OCI-LY1 (cell line): ENCODE measurements around the gene PPP1R3C.

Experiments
- H2AFZ ChIP-seq: fragments of 200-600 bp; sonication (generic), shearing (Covaris generic); 2 replicates; pipeline ENCODE4 v1.6.0; 2014; ENCODE audit warnings: antibody characterized with exemption, mild to moderate bottlenecking, low read length
- H3F3A ChIP-seq: fragments of 200-600 bp; sonication (generic), shearing (Covaris generic); 2 replicates; pipeline ENCODE4 v1.6.0; 2014; ENCODE audit warnings: mild to moderate bottlenecking, antibody characterized with exemption, low read length, moderate library complexity; ENCODE audit not compliant: insufficient read depth
- H3K27ac ChIP-seq: fragments of 200-600 bp; sonication (generic); 2 replicates; pipeline ENCODE4 v1.5.1; 2014; ENCODE audit warnings: low read length, mixed run types, mild to moderate bottlenecking, low read depth; ENCODE audit not compliant: poor library complexity, severe bottlenecking
- H3K27me3 ChIP-seq: fragments of 200-600 bp; sonication (generic); 2 replicates; pipeline ENCODE4 v1.6.0; 2014; ENCODE audit warnings: antibody characterized with exemption, mild to moderate bottlenecking, low read length, moderate library complexity; ENCODE audit not compliant: insufficient read depth
- H3K36me3 ChIP-seq: fragments of 200-600 bp; sonication (generic); 2 replicates; pipeline ENCODE4 v1.6.1; 2014; ENCODE audit warnings: mild to moderate bottlenecking, antibody characterized with exemption, low read length, moderate library complexity, mixed read lengths; ENCODE audit not compliant: insufficient read depth
- H3K4me1 ChIP-seq: fragments of 200-600 bp; sonication (generic); 2 replicates; pipeline ENCODE4 v1.5.1; 2014; ENCODE audit warnings: mild to moderate bottlenecking, low read length, moderate library complexity; ENCODE audit not compliant: insufficient read depth, severe bottlenecking
- H3K4me2 ChIP-seq: fragments of 200-600 bp; sonication (generic), shearing (Covaris generic); 2 replicates; pipeline ENCODE4 v1.6.1; 2014; ENCODE audit warnings: low read length
- H3K4me3 ChIP-seq: fragments of 200-600 bp; sonication (generic); 2 replicates; pipeline ENCODE4 v1.5.1; 2014; ENCODE audit warnings: low read length, low read depth, mild to moderate bottlenecking, mixed read lengths; ENCODE audit not compliant: poor library complexity, severe bottlenecking
- H3K79me2 ChIP-seq: fragments of 200-600 bp; shearing (Covaris generic); 2 replicates; pipeline ENCODE4 v1.6.1; 2016; ENCODE audit warnings: mixed run types, low read length, mixed read lengths; ENCODE audit not compliant: insufficient read depth
- H3K9ac ChIP-seq: fragments of 200-600 bp; sonication (generic), shearing (Covaris generic); 2 replicates; pipeline ENCODE4 v1.6.1; 2014; ENCODE audit warnings: mild to moderate bottlenecking, low read length, mixed read lengths
- H3K9me2 ChIP-seq: fragments of 200-600 bp; sonication (generic), shearing (Covaris generic); 2 replicates; pipeline ENCODE4 v1.6.1; 2014; ENCODE audit warnings: low read depth, mild to moderate bottlenecking, low read length, mixed read lengths
- H3K9me3 ChIP-seq: fragments of 200-600 bp; shearing (Covaris generic); 2 replicates; pipeline ENCODE4 v1.6.1; 2014; ENCODE audit warnings: low read length, mixed read lengths
- H4K20me1 ChIP-seq: fragments of 200-600 bp; sonication (generic), shearing (Covaris generic); 2 replicates; pipeline ENCODE4 v1.6.0; 2016; ENCODE audit warnings: mild to moderate bottlenecking, low read length; ENCODE audit not compliant: insufficient read depth
- CTCF ChIP-seq: fragments of 200-600 bp; sonication (generic), shearing (Covaris generic); IDR thresholded peaks from 2 replicates; pipeline ENCODE4 v1.5.1; 2017; ENCODE audit warnings: mild to moderate bottlenecking, antibody characterized with exemption, low read length, moderate library complexity, mixed read lengths
- EZH2 ChIP-seq: fragments of 200-600 bp; sonication (generic), shearing (Covaris generic); IDR thresholded peaks from 2 replicates; pipeline ENCODE4 v1.8.0; 2017; ENCODE audit warnings: borderline replicate concordance, mixed run types, mild to moderate bottlenecking, antibody characterized with exemption, low read length, moderate library complexity, mixed read lengths

Gene PPP1R3C

GRCh38 chr10:91598211-91598977 lies 34.5 kb downstream of the PPP1R3C start:
- Histone ChIP-seq H3K4me3 (no peak overlapping the region), H3K27me3 (no peaks in the 10 kb centered on the region), H3K79me2 (no peaks in the 10 kb centered on the region), H3K9ac (no peak overlapping the region), H3K9me2 (no peaks in the 10 kb centered on the region), H3F3A (no peaks in the 10 kb centered on the region), H3K36me3 (no peaks in the 10 kb centered on the region), H3K4me2 (no peak overlapping the region), H4K20me1 (no peaks in the 10 kb centered on the region), H3K9me3 (no peaks in the 10 kb centered on the region), H3K4me1 (no peaks in the 10 kb centered on the region), H3K27ac (no peak overlapping the region), H2AFZ (no peak overlapping the region)
- no peak for TF ChIP-seq CTCF
- no peak for TF ChIP-seq EZH2

- H3K27ac ChIP-seq, result no peak overlapping the region
- no peaks in the 10 kb centered on the region for H3F3A ChIP-seq
- no peaks in the 10 kb centered on the region for H3K4me1 ChIP-seq
- H3K27me3 ChIP-seq, result no peaks in the 10 kb centered on the region
- H3K9me3 ChIP-seq, result no peaks in the 10 kb centered on the region
- no peaks in the 10 kb centered on the region for H3K36me3 ChIP-seq
- TF ChIP-seq EZH2, result no peak
- no peak for TF ChIP-seq CTCF
- no peak overlapping the region for H2AFZ ChIP-seq
- no peak overlapping the region for H3K9ac ChIP-seq
- no peaks in the 10 kb centered on the region for H3K79me2 ChIP-seq
- H3K4me2 ChIP-seq, result no peak overlapping the region
- H3K9me2 ChIP-seq, result no peaks in the 10 kb centered on the region
- no peak overlapping the region for H3K4me3 ChIP-seq
- H4K20me1 ChIP-seq, result no peaks in the 10 kb centered on the region
Observed at GRCh38 chr10:91597197-91597881, 35.5 kb downstream of the PPP1R3C start.

GRCh38 chr10:91596825-91597196 lies 36.1 kb downstream of the PPP1R3C start:
- Histone ChIP-seq H2AFZ (no peak overlapping the region), H3K27ac (no peak overlapping the region)
- TF ChIP-seq EZH2 (no peak), CTCF (no peak)

More at GRCh38 chr10:91596825-91597196, 36.1 kb downstream of the PPP1R3C start:
- Histone ChIP-seq H3K4me1 (no peaks in the 10 kb centered on the region), H3K9me3 (no peaks in the 10 kb centered on the region), H4K20me1 (no peaks in the 10 kb centered on the region), H3K9ac (no peak overlapping the region), H3K36me3 (no peaks in the 10 kb centered on the region), H3K4me3 (no peak overlapping the region), H3K4me2 (no peak overlapping the region), H3K27me3 (no peaks in the 10 kb centered on the region), H3F3A (no peaks in the 10 kb centered on the region), H3K9me2 (no peaks in the 10 kb centered on the region), H3K79me2 (no peaks in the 10 kb centered on the region)
